Stimulated activated CD8-positive, alpha-beta memory T cell treated with anti-CD3 and anti-CD28 coated beads, Interleukin-2, amount 100 ng/mL, for 1 hour (primary cell): ENCODE measurements around the gene ZNF594.
"Not testable (repeated sequence)": the region's sequence is repeated elsewhere in the genome, so short reads cannot be mapped to it uniquely, and the experiment has no call there.

ENCODE experiments used
- DNase-seq, 2 donors: peaks; one replicate each; pipeline ENCODE4 v3.0.0-alpha.2; 2020; ENCODE audit warnings: low read depth in 2 of 2

The ZNF594 gene

GRCh38 chr17:5201011-5201410, 9.3 kb upstream of the ZNF594 start:
- no peak for DNase-seq

DNA sequence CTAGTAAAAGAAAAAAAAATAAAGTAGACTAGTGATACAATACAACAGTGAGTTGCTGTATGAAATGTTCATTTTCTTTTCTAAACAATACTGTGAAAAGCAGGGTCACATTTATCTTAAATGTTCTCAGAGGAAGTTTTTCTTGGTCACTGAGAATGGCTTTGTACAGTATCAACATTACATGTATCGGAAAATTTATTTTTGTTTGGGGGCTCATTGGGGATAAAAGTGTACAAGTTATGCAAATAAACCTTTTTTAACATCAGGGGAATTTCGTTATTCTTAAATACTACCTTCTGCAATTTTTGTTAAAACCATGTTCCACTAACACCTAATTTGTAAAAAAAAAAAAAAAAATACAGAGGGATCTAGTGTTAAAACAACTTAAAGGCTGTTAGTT, 8.7 kb upstream of the ZNF594 start:
- DNase-seq = no peak

DNA sequence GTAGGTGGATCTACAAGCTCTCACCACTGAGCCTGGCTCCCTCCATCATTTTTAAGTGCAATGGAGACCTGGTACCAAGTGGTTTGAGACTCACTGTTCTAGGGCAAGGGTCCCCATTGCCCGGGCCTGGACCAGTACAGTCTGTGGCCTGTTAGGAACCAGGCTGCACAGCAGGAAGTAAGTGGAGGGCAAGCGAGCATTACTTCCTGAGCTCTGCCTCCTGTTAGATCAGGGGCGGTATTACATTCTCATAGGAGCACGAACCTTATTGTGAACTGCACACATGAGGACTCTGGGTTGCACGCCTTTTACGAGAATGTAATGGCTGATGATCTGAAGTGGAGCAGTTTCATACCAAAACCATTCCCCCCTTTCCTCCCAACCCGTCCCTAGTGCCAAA, 6.8 kb upstream of the ZNF594 start:
- no peak for DNase-seq

DNA sequence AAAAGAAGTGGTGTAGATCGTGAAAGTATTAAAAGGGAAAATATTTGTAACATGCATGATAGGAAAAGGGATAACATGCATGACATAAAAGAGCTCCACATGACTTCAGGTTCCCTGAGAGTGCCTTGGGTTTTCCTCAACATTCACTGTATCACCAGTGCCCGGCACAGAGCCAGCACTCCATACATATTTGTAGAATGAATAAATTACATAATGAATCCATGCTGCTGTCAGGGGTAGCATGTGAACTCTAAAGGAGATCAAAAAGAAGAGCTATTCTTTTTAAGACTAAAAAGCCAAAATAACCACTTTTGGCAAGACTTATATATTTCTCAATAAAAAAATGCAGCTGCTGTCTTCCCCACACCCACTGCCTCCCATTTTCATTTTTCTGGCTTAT, 2.7 kb upstream of the ZNF594 start:
- DNase-seq = no peak

DNA sequence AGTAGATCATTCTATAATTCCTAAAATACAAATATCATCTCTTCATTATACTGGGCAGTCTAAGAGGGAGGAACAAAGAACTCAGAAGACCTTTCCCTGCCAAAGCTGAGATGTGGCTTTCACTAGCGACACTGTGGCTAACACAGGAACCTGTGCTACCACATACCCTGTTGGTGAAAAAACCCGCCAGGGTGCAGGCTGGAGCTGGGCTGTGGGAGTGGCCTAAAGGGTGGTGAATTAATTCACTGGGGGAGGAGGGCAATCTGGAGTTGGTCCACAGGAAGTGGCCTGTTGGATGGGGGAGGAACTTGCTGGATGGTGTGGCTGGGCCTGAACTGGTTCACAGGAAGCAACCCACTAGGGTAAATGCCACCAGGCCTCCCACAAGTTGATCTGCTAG, 7.4 kb downstream of the ZNF594 start:
- peak in 1 of 2 donors; percentile 14 for DNase-seq

GRCh38 chr17:5183410-5183793, 8.3 kb downstream of the ZNF594 start:
- DNase-seq = no peak

DNA sequence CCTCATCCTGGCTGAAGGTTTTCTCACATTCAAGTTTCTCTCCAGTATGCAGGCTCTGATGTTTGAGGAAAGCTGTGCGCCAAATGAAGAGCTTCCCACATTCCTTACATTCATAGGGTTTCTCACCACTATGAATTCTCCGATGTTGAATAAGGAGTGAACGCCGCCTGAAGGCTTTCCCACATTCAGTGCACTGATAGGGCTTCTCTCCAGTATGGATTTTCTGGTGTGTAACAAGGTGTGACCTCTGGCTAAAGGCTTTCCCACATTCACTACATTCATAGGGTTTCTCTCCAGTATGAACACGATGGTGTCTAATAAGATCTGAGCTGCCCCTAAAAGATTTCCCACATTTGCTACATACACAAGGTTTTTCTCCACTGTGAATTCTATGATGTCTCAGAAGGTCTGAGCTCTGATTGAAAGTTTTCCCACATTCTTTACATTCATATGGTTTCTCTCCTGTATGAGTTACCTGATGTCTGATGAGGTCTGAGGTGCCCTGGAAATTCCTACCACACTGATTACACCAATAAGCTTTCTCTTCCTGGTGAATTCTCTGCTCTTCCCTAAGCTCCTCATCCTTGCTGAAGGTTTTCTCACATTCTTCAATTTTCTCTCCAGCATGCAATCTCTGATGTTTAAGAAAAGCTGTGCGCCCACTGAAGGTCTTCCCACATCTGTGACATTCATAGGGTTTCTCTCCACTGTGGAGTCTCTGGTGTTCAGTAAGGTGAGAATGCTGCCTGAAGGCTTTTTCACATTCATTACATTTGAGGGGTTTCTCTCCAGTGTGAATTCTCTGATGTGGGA, 8.9 kb downstream of the ZNF594 start:
- DNase-seq = no peak

DNA sequence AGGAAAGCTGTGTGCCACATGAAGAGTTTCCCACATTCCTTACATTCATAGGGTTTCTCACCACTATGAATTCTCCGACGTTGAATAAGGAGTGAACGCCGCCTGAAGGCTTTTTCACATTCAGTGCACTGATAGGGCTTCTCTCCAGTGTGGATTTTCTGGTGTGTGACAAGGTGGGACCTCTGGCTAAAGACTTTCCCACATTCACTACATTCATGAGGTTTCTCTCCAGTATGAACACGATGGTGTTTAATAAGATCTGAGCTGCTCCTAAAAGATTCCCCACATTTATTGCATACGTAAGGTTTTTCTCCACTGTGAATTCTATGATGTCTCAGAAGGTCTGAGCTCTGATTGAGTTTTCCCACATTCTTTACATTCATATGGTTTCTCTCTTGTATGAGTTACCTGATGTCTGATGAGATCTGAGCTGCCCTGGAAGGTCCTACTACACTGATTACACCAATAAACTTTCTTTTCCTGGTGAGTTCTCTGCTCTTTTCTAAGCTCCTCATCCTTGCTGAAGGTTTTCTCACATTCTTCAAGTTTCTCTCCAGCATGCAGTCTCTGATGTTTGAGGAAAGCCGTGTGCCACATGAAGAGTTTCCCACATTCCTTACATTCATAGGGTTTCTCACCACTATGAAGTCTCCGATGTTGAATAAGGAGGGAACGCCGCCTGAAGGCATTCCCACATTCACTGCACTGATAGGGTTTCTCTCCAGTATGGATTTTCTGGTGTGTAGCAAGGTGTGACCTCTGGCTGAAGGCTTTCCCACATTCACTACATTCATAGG, 10.0 kb downstream of the ZNF594 start:
- no peak for DNase-seq

DNA sequence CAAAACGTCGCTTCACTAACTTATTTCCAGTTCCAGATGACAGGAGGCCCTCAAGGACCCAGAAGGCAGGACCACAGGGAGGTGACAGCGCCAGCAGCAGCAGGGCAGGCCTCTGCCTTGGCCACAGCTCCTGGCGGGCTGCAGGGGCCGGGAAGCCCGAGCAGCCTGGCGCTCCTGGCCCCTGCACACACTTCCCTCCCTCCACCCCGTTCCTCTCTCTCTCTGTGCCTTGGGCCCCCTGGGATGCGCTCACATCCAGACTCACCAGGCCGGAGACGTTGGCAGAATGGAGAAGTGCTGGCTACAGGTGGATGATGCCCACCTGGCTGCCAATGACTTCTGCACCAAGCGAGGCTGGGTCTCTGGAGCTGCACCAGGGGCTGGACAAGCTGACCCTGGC, 12.7 kb downstream of the ZNF594 start:
- DNase-seq = no peak

DNA sequence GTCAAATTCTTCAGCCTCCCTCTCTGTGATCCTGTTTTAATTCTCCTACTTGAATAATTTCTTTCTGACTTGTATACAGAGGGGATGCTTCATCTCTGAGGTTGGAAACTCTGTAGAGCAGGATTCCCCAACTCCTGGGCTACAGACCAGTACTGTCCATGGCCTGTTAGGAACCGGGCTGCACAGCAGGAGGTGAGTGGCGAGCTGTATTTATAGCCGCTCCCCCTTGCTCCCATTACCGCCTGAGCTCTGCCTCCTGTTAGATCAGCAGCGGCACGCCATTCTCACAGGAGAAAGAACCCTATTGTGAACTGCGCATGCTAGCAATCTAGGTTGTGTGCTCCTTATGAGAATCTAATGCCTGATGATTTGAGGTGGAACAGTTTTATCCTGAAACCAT, 16.6 kb downstream of the ZNF594 start:
- not testable (repeated sequence) for DNase-seq

DNA sequence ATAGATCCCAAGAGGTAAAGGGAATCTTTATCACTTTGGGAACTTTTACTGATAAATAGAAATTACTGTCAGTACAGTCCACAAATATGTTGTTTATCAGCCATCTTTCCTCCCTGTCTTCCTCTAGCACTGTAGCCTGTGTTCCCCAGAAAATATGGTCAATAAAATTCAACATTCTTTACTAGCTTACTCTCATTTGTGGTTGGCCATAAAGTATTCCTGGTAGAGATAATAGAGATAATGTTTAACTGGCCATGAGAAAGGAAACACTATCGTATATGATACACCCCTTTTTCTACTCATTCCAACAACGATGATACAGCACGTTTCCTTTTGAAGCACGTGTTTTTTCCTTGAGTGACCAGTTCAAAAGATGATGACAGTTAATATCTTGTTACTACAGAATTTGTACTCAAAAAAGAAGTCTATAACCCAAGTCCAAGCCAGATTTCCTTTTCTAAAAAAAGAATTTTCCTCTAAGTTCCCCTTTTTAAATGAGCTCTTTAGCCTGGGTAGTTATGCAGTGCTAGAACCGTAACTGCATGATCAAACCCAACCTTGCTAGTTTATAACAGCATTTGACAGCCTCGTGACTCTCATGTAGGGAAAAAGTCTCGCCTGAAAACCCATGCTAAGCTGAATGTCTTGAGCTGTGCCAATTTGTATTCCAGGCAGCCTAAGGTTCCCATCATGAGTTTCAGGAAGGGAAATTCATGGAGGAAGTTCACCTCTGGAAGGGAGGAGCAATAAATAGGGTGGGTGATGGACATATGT, 25.7 kb downstream of the ZNF594 start:
- DNase-seq = not testable (repeated sequence)

GRCh38 chr17:5164436-5164835, 27.2 kb downstream of the ZNF594 start:
- DNase-seq = no peak

- DNase-seq = not testable (repeated sequence)
Observed at GRCh38 chr17:5161793-5162192, 29.9 kb downstream of the ZNF594 start.

DNA sequence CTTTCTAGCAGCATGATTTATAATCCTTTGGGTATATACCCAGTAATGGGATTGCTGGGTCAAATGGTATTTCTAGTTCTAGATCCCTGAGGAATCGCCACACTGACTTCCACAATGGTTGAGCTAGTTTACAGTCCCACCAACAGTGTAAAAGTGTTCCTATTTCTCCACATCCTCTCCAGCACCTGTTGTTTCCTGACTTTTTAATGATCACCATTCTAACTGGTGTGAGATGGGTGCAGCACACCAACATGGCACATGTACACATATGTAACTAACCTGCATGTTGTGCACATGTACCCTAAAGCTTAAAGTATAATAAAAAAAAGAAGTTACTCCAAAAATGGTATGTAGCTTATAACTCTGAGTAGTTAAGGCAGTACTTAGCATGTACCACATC, 31.0 kb downstream of the ZNF594 start:
- not testable (repeated sequence) for DNase-seq

DNA sequence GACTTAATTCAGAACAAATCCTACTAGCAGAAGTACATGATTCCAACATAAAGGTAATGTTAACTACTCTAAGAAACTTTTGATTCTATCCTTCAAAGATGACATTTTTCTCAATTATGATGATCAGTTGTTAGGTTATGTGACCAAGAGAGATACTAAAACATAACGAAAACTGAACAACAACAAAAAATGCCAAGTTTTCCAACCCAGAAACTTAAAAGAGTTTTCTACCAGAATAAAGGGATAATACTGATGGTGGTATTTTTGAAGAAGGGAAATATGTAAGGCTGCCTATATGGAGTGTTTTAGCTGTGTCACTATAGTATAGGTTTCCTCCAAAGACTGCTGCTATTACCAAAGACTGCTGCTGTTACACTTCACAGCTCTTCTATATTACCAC, 45.5 kb downstream of the ZNF594 start:
- not testable (repeated sequence) for DNase-seq

DNA sequence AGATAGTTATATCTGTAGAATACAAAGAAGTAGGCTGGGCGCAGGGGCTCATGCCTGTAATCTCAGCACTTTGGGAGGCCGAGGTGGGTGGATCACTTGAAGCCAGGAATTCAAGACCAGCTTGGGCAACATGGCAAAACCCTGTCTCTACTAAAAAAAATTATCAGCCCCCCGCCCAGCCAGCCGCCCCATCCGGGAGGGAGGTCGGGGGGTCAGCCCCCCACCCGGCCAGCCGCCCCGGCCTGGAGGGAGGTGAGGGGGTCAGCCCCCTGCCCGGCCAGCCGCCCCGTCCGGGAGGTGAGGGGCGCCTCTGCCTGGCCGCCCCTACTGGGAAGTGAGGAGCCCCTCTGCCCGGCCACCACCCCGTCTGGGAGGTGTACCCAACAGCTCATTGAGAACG, 48.8 kb downstream of the ZNF594 start:
- not testable (repeated sequence) for DNase-seq

DNA sequence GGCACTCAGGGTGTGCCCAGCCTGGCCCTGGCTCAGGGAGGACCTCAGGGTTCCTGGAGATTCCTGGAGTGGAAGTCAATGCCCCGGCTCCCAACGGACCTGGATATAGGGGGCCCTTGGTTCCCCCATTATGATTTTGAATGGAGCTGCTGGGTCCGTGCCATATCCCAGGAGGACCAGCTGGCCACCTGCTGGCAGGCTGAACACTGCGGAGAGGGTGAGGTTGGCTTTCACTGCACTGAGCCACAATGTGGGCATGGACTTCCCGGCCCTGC, 52.3 kb downstream of the ZNF594 start:
- no peak for DNase-seq

- no peak for DNase-seq
Observed at GRCh38 chr17:5138616-5139457, 52.8 kb downstream of the ZNF594 start.

DNA sequence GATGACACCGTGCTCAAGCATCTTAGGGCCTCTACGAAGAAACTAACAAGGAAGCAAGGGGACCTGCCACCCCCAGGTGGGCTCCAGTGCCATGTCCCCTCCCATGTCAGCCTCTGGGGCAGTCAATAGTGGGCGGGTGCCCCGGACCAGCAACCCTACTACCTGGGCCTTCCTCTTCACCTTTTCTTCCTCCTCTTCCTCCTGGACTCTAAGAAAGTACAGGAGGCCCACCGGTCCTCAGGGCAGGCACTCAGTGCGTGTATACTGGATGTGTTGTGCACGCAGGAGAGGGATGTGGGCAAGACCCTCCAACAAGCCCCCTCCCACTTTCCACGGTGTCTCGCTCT, 53.5 kb downstream of the ZNF594 start:
- DNase-seq = not testable (repeated sequence)

GRCh38 chr17:5137511-5138197, 54.0 kb downstream of the ZNF594 start:
- DNase-seq = not testable (repeated sequence)
